Small intestine (tissue), 7 donors: Measurements from ENCODE around the gene SUDS3. TPM values are rescaled to one million over a fixed set of nuclear protein-coding genes. Genes with fewer than 3 reads are reported as not detected.

Source experiments
- DNase-seq, 2 donors: peaks; one replicate each; pipeline versions ENCODE4 v3.0.0 to v3.0.0-alpha.2; 2013
- FAIRE-seq: peaks from 2 replicates; lab custom pipeline; 2012; peaks lifted over from hg19 to GRCh38; lab: Jason Lieb, UNC
- H3K27ac ChIP-seq, 3 donors: one replicate each; pipeline ENCODE4 v1.5.1; 2013; ENCODE audit warnings: low read length in 2 of 3, mild to moderate bottlenecking in 2 of 3, control low read depth in 1 of 3, inconsistent platforms in 1 of 3, low read depth in 1 of 3, moderate library complexity in 1 of 3
- H3K27me3 ChIP-seq, 3 donors: one replicate each; pipeline ENCODE4 v1.6.1; 2013; ENCODE audit warnings: low read length in 3 of 3, inconsistent platforms in 1 of 3; ENCODE audit not compliant: control insufficient read depth in 3 of 3, insufficient read depth in 3 of 3
- H3K36me3 ChIP-seq, 3 donors: one replicate each; pipeline ENCODE4 v1.6.1; 2013; ENCODE audit warnings: low read length in 3 of 3, inconsistent platforms in 1 of 3, low read depth in 1 of 3, mild to moderate bottlenecking in 1 of 3, moderate library complexity in 1 of 3; ENCODE audit not compliant: control insufficient read depth in 3 of 3, insufficient read depth in 2 of 3
- H3K4me1 ChIP-seq, 3 donors: one replicate each; pipeline ENCODE4 v1.6.1; 2013; ENCODE audit warnings: low read length in 2 of 3, inconsistent platforms in 1 of 3, low read depth in 1 of 3, mild to moderate bottlenecking in 1 of 3, moderate library complexity in 1 of 3; ENCODE audit not compliant: control insufficient read depth in 3 of 3, insufficient read depth in 2 of 3
- H3K4me3 ChIP-seq, 3 donors: one replicate each; pipeline ENCODE4 v1.5.1; 2013; ENCODE audit warnings: low read length in 3 of 3, control low read depth in 1 of 3, inconsistent platforms in 1 of 3, low read depth in 1 of 3, mild to moderate bottlenecking in 1 of 3, moderate library complexity in 1 of 3
- H3K9me3 ChIP-seq, 2 donors: one replicate each; pipeline ENCODE4 v1.6.1; 2013; ENCODE audit warnings: low read depth in 1 of 2, low read length in 1 of 2; ENCODE audit not compliant: control insufficient read depth in 2 of 2, insufficient read depth in 1 of 2
- WGBS, 3 donors: extraction: QIAGEN DNeasy Blood & Tissue Kit; methylation state at CpG; one replicate each; pipeline ENCODE4 v1.1.7; 2013; 5-methylcytosine and 5-hydroxymethylcytosine counted together
- polyA plus RNA-seq, 4 donors: library from polyadenylated mRNA; stranded (reverse) in 3 of 4; unstranded in 1 of 4; fragments of 200-250 nt in 3 of 4; fragments of 120-200 nt in 1 of 4; gene quantifications; one replicate each; pipeline versions ENCODE4 v1.2.1 to v1.2.3, GENCODE V29; 2013
- donor health status: healthy with polysubstance abuse.
- donor health status: control.
- donor health status: control.
- donor health status: Bipolar disorder and iron deficiency.
- donor health status: healthy.

The SUDS3 gene
- polyA plus RNA-seq, 4 donors: 8.4 to 33.6 (median 15.4) TPM

- no peak for FAIRE-seq
- Histone ChIP-seq H3K4me3 (no peak overlapping the region), H3K27ac (no peak overlapping the region), H3K36me3 (peaks cover 14 to 36% (median 20%) of the 10 kb centered on the region in 3 donors), H3K9me3 (no peaks in the 10 kb centered on the region), H3K27me3 (no peaks in the 10 kb centered on the region), H3K4me1 (no peaks in the 10 kb centered on the region)
- WGBS, 3 donors: 15 to 66% (median 41%) methylated on average over 2 of the region's 2 CpGs
- peak; percentile 13 to 93 for DNase-seq
Measured at GRCh38 chr12:118409834-118410233, 33.5 kb downstream of the SUDS3 start.

GRCh38 chr12:118417942-118418341, 41.6 kb downstream of the SUDS3 start:
- Histone ChIP-seq H3K4me3 (no peak overlapping the region), H3K9me3 (no peaks in the 10 kb centered on the region), H3K27ac (no peak overlapping the region), H3K36me3 (peaks cover 7 to 15% (median 11%) of the 10 kb centered on the region in 3 donors), H3K4me1 (peaks cover 0 to 1% (median 0%) of the 10 kb centered on the region in 3 donors), H3K27me3 (no peaks in the 10 kb centered on the region)
- no peak for FAIRE-seq
- DNase-seq: no peak
- 90 to 95% (median 95%) methylated on average over 3 of the region's 3 CpGs for WGBS, 3 donors

- H3K27ac ChIP-seq: no peak overlapping the region
- 83 to 93% (median 89%) methylated on average over 1 of the region's 1 CpG for WGBS, 3 donors
- H3K9me3 ChIP-seq: no peaks in the 10 kb centered on the region
- H3K36me3 ChIP-seq: peaks cover 7 to 12% (median 11%) of the 10 kb centered on the region in 3 donors
- no peak overlapping the region for H3K4me3 ChIP-seq
- peaks cover 0 to 1% (median 0%) of the 10 kb centered on the region in 3 donors for H3K4me1 ChIP-seq
- DNase-seq: no peak
- no peaks in the 10 kb centered on the region for H3K27me3 ChIP-seq
- no peak for FAIRE-seq
Measured at GRCh38 chr12:118418385-118419057, 42.2 kb downstream of the SUDS3 start.

- FAIRE-seq: no peak
- no peaks in the 10 kb centered on the region for H3K27me3 ChIP-seq
- H3K4me1 ChIP-seq: peaks cover 0 to 1% (median 0%) of the 10 kb centered on the region in 3 donors
- no peaks in the 10 kb centered on the region for H3K9me3 ChIP-seq
- H3K27ac ChIP-seq: no peak overlapping the region
- peaks cover 4 to 6% (median 5%) of the 10 kb centered on the region in 3 donors for H3K36me3 ChIP-seq
- no peak for DNase-seq
- WGBS, 3 donors: 84 to 94% (median 92%) methylated on average over 3 of the region's 3 CpGs
- H3K4me3 ChIP-seq: no peak overlapping the region
Measured at GRCh38 chr12:118420673-118421072, 44.3 kb downstream of the SUDS3 start.

GRCh38 chr12:118424884-118425283, 48.5 kb downstream of the SUDS3 start:
- FAIRE-seq: no peak
- Histone ChIP-seq H3K9me3 (peaks cover 0 to 2% of the 10 kb centered on the region in 2 donors), H3K4me1 (peaks cover 0 to 1% (median 0%) of the 10 kb centered on the region in 3 donors), H3K27ac (no peak overlapping the region), H3K27me3 (no peaks in the 10 kb centered on the region), H3K4me3 (no peak overlapping the region), H3K36me3 (no peaks in the 10 kb centered on the region)
- 62 to 73% (median 70%) methylated on average over 7 of the region's 7 CpGs for WGBS, 3 donors
- DNase-seq: no peak

GRCh38 chr12:118425364-118425763, 49.0 kb downstream of the SUDS3 start:
- DNase-seq (no peak), FAIRE-seq (no peak)
- Histone ChIP-seq H3K4me3 (no peak overlapping the region), H3K27ac (no peak overlapping the region), H3K36me3 (no peaks in the 10 kb centered on the region), H3K27me3 (no peaks in the 10 kb centered on the region), H3K4me1 (peaks cover 0 to 1% (median 0%) of the 10 kb centered on the region in 3 donors), H3K9me3 (peaks cover 0 to 2% of the 10 kb centered on the region in 2 donors)
- WGBS, 3 donors: 61 to 92% (median 73%) methylated on average over 4 of the region's 4 CpGs

GRCh38 chr12:118427819-118428218, 51.5 kb downstream of the SUDS3 start:
- FAIRE-seq (no peak), DNase-seq (no peak)
- H3K27me3 ChIP-seq: no peaks in the 10 kb centered on the region
- H3K36me3 ChIP-seq: no peaks in the 10 kb centered on the region
- H3K4me3 ChIP-seq: no peak overlapping the region
- H3K27ac ChIP-seq: no peak overlapping the region
- 87 to 91% (median 89%) methylated on average over 3 of the region's 3 CpGs for WGBS, 3 donors
- peaks cover 0 to 1% (median 0%) of the 10 kb centered on the region in 3 donors for H3K4me1 ChIP-seq
- peaks cover 0 to 2% of the 10 kb centered on the region in 2 donors for H3K9me3 ChIP-seq

GRCh38 chr12:118428643-118429042, 52.3 kb downstream of the SUDS3 start:
- H3K36me3 ChIP-seq: no peaks in the 10 kb centered on the region
- FAIRE-seq: no peak
- DNase-seq: no peak
- peaks cover 0 to 2% (median 0%) of the 10 kb centered on the region in 3 donors for H3K4me1 ChIP-seq
- 77 to 89% (median 87%) methylated on average over 3 of the region's 3 CpGs for WGBS, 3 donors
- H3K9me3 ChIP-seq: peaks cover 0 to 2% of the 10 kb centered on the region in 2 donors
- H3K4me3 ChIP-seq: no peak overlapping the region
- no peak overlapping the region for H3K27ac ChIP-seq
- H3K27me3 ChIP-seq: no peaks in the 10 kb centered on the region
